AG10803 (cell line): ENCODE results near the gene LTB4R2.
A peak's percentile ranks its signal among the peaks of the same experiment; 100 is the strongest.

Experiments
- DNase-seq: peaks from one replicate; pipeline ENCODE4 v3.0.0; 2010; ENCODE audit warnings: low read depth
- H3K4me3 ChIP-seq: 2 replicates; pipeline ENCODE4 v1.5.1; 2011; ENCODE audit warnings: mild to moderate bottlenecking, low read length, control low read depth
- TF ChIP-seq, protein P1 (sequence below): conservative IDR thresholded peaks from 2 replicates; pipeline ENCODE4 v1.5.1; 2011; ENCODE audit warnings: mild to moderate bottlenecking, low read length, control low read depth, inconsistent platforms

The LTB4R2 gene

GRCh38 chr14:24310265-24310645, 315 bp downstream of the LTB4R2 start:
- no peak overlapping the region; the same call in 1 of the 2 replicates for H3K4me3 ChIP-seq
- TF ChIP-seq, protein P1, sequence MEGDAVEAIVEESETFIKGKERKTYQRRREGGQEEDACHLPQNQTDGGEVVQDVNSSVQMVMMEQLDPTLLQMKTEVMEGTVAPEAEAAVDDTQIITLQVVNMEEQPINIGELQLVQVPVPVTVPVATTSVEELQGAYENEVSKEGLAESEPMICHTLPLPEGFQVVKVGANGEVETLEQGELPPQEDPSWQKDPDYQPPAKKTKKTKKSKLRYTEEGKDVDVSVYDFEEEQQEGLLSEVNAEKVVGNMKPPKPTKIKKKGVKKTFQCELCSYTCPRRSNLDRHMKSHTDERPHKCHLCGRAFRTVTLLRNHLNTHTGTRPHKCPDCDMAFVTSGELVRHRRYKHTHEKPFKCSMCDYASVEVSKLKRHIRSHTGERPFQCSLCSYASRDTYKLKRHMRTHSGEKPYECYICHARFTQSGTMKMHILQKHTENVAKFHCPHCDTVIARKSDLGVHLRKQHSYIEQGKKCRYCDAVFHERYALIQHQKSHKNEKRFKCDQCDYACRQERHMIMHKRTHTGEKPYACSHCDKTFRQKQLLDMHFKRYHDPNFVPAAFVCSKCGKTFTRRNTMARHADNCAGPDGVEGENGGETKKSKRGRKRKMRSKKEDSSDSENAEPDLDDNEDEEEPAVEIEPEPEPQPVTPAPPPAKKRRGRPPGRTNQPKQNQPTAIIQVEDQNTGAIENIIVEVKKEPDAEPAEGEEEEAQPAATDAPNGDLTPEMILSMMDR, result no peak
- no peak for DNase-seq

- peak; percentile 71 for DNase-seq
- TF ChIP-seq, protein P1, result no peak; the same call in 1 of the 2 replicates
- peak within 1 kb of the TSS; percentile 29 for H3K4me3 ChIP-seq
Measured at GRCh38 chr14:24310646-24311604, 985 bp downstream of the LTB4R2 start, which contains the start of gene LTB4R. Gene LTB4R (plus strand): TSS chr14:24311502. CDS start chr14:24315652, 4,150 bp downstream.

DNA sequence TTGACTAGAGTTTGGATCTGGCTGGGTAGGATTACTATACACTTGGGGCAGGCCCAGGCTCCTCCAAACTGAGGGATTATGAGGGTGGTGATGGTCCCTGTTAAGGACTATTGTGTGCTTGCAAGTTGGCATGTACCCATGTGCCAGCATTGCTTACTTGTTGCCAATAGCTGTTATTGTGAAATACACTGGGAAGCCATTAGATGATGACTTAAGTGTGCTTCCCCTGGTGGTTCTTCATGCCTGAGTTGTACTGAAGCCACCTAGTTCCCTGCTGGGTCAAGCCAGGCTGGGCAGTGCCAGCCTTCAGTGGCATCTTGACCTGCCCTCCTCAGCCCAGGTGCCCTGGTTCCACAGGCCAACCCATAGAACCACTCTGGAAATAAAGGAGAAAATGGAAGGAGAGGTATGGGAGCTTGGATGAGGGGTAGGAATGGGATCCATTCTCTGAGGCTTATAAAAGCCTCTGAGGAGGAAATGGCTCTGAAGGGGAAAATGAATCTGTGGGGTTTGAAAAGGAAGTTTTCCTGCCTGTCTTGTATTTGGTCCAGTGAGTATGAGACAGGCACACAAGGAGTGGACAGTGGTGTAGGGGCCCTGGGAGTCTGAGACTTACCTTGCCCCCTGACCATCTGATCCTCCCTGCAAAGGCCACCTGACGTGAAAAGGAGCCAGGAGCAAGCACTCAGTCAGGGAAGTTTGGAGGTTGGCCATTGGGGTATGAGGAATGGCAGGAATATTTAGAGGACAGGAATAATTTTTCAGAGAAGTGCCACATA, 2.1 kb downstream of the LTB4R2 start:
- TF ChIP-seq, protein P1, result no peak; the same call in 1 of the 2 replicates
- no peak overlapping the region for H3K4me3 ChIP-seq
- DNase-seq, result peak; percentile 78

- TF ChIP-seq, protein P1, result no peak
- no peak overlapping the region for H3K4me3 ChIP-seq
- DNase-seq, result no peak
Measured at GRCh38 chr14:24312736-24313507, 3.0 kb downstream of the LTB4R2 start.

DNA sequence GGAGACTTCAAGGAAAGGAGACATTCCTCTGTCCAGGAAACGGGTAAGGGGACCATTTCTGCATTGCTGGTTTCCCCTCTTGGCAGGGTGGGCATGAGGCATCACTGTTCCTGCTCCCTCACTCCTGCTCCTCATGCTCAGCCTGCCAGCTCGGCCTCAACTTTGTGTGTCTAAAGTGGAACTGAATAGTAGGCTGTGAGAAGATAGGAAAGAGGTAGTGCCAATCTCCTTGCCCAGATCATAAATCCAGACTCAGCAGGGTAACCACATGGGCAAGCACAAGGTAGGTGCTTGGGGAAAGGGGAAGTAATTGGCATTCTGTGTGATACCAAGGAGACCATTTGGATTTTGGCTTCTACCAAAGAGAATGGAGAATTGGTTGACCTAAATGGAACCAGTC, 4.0 kb downstream of the LTB4R2 start:
- H3K4me3 ChIP-seq, result no peak overlapping the region
- TF ChIP-seq, protein P1, result no peak
- no peak for DNase-seq

DNA sequence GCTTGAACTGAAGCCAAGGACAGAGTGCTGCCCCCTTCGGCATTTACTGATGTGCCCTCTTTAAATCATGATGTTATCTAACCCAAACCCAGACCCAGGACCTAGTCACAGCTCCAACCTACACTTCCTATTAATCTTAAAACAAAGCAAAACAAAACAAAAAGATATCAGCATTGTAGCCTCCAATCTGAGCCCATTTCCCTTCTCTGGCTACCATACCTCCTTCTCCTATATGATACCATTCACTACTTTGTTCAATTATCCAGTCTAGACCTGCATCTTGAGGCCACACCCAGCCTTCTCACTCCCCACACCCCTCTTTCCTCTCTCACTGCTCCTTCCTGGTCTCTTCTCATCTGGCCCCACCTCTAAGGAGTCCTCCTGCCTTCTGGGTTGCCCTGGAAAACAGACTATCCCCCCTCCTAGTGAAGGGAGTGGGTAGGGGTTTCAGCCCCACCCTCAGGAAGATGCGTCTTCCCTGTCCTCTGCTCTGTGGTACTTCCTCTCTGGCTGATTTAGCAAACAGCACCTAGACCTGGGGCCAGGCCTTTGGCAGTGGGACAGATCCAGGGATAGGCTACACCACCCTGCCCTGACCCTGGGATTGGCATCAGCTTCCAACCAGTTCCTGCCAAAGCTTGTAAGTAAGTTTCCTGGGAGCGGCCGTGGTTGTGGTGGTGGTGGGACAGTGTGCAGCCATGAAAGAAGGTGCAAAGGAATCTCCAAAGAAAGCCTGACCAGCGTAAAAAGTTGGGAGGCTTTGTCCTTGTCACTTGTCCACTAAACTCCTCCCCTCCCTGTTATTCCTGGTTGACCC, 4.6 kb downstream of the LTB4R2 start:
- no peak overlapping the region for H3K4me3 ChIP-seq
- TF ChIP-seq, protein P1, result no peak

More for the DNA sequence above, 4.6 kb downstream of the LTB4R2 start:
- DNase-seq, result no peak
